GM19238 (cell line): Measurements from ENCODE around the gene RILPL2.
"Not testable (repeated sequence)": the region's sequence is repeated elsewhere in the genome, so short reads cannot be mapped to it uniquely, and the experiment has no call there.

Source experiments
- DNase-seq: peaks from one replicate; pipeline ENCODE4 v3.0.0; 2011; ENCODE audit warnings: low spot score; ENCODE audit not compliant: insufficient read length

The RILPL2 gene

DNA sequence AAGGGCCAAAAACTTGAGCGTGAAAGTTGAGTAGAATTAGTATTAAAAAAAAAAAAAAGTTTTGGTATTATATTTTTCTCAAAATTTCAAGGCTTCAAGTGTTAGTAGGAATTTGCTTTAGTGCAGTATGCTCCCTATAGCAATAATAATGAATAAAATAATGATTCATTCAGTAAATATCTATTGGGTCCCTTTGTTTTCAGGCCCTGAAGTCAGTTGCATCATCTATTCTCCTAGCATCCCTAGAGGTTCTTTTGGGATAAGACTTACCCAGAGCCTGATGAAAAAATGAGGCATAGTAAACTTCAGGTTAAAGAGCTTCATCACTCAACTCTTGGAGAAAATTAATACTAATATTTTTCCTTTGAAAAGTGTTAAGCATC, 51.5 kb downstream of the RILPL2 start:
- DNase-seq: no peak

DNA sequence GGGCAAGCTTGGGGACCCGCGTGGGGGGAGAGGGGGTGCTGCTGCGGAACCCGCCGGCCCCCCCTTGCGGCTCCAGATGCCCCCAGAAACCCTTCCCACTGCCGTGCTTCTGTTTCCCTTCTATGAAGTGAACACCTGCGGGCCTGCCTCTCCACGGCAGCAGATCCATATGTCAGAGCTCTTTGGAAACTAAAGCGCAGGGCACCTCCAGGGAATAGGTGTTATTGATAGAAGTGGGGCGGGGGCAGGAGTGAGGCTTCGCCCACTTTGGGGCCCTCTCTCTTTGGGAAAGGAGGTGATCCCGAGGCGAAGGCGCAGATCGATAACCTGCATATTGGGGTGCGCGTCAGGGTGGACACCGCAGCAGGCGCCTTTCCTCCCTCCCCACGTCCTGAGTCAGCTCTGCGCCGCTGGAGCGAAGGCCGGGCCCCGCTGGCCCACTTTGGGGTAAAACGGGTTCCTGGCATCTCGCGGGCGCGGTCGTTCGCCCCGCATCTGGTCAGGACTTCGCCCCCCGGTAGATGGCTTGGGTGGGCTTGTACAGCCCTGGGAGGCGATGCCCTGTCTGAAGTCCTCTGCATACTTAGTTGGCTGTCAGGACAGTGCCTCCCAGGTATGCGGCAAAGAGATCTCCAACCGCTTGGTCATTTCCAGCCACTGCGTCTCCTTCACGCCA, 52.0 kb downstream of the RILPL2 start:
- no peak for DNase-seq

DNA sequence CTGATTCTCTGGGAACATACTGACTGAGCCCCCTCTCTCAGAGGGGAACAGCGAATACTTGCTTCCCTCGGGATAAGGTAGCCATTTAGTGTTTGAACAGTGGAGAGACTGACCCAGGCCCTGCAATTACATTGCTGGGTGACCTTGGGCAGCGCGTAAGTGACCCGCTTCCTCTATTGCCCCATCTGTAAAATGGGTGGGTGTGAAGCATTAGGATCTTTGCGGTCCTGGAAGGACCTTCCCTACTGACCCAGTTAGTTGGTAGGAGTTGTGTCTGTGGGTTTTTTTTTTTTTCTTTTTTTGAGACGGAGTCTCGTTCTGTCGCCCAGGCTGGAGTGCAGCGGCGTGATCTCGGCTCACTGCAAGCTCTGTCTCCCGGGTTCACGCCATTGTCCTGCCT, 53.8 kb downstream of the RILPL2 start:
- DNase-seq: no peak

DNA sequence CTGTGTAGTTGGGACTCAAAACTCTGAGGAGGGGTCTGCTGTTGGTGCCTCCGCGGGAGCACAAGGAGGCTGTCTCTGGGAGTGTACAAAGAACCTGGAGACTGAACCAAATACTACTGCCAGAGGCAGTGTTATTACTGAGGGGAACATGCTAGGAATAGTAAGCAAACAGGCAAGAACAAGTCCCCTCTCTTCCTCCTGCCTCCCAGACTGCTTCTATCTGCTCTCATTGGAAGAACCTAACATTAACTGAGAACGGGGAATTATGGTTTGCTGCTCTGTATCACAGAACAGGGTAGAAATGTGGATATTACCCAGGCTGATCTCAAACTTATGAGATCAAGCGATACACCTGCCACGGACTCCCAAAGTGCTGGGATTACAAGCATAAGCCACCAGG, 57.1 kb downstream of the RILPL2 start:
- no peak for DNase-seq

DNA sequence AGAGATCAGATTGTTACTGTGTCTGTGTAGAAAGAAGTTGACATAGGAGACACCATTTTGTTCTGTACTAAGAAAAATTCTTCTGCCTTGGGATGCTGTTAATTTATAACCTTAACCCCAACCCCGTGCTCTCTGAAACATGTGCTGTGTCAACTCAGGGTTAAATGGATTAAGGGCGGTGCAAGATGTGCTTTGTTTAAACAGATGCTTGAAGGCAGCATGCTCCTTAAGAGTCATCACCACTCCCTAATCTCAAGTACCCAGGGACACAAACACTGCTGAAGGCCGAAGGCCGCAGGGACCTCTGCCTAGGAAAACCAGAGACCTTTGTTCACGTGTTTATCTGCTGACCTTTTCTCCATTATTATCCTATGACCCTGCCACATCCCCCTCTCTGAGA, 64.1 kb downstream of the RILPL2 start:
- not testable (repeated sequence) for DNase-seq

DNA sequence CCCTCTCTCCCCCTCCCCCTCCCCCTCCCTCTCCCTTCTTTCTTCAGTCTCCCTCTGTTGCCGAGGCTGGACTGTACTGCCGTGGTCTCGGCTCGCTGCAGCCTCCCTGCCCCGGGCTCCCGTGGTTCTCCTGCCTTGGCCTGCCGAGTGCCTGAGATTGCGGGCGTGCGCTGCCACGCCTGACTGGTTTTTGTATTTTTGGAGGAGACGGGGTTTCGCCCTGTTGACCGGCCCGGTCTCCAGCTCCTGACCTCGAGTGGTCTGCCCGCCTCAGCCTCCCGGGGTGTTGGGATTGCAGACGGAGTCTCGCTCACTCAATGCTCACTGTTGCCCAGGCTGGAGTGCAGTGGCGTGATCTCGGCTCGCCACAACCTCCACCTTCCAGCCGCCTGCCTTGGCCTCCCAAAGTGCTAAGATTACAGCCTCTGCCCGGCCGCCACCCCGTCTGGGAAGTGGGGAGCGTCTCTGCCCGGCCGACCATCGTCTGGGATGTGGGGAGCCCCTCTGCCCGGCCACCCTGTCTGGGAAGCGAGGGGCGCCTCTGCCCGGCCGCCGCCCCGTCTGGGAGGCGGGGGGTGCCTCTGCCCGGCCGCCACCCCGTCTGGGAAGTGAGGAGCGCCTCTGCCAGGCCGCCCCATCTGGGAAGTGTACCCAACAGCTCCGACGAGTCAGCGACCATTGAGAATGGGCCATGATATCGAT, 64.7 kb downstream of the RILPL2 start:
- not testable (repeated sequence) for DNase-seq

GRCh38 chr12:123369229-123369628, 67.3 kb downstream of the RILPL2 start:
- DNase-seq: no peak

DNA sequence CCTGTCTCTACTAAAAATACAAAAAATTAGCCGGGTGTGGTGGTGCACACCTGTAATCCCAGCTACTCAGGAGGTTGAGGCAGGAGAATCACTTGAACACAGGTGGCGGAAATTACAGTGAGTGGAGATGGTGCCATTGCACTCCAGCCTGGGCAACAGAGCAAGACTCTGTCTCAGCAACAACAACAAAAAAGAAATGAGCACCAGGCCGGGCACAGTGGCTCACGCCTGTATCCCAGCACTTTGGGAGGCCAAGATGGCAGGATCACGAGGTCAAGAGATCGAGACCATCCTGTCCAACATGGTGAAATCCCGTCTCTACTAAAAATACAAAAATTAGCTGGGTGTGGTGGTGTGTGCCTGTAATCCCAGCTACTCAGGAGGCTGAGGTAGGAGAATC, 68.1 kb downstream of the RILPL2 start:
- DNase-seq: not testable (repeated sequence)

DNA sequence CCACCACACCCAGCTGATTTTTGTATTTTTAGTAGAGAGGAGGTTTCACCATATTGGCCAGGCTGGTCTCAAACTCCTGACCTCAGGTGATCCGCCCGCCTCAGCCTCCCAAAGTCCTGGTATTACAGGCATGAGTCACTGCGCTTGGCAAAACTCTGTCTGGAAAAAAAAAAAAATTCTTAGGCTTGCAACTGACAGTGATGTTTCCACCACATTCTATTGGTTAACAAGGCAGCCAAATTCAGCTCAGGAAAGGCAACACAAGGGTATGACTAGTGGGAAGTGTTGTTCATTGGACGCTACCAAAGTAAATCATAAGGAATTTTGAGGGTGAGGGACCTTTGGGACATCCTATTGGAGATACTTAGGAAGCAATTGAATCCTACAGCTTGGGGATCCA, 69.0 kb downstream of the RILPL2 start:
- DNase-seq: no peak
